Stomach (tissue), 9 donors: ENCODE data around the gene PNN. TPM values are rescaled to one million over a fixed set of nuclear protein-coding genes. Genes with fewer than 3 reads are reported as not detected.

ENCODE experiments used
- DNase-seq, 2 donors: peaks; one replicate each; pipeline versions ENCODE4 v3.0.0 to v3.0.0-alpha.2; 2013 to 2019
- H3K27ac ChIP-seq, 5 donors: fragments of 200-600 bp in 4 of 5; sonication (generic) in 4 of 5; one replicate each; pipeline ENCODE4 v1.5.1; 2013 to 2019; ENCODE audit warnings: mild to moderate bottlenecking in 1 of 5, moderate library complexity in 1 of 5
- H3K27me3 ChIP-seq, 3 donors: fragments of 200-600 bp; sonication (generic); one replicate each; pipeline ENCODE4 v1.5.1; 2017 to 2019; ENCODE audit warnings: mixed run types in 1 of 3
- H3K36me3 ChIP-seq, 4 donors: fragments of 200-600 bp; sonication (generic); 1 replicate in 3 of 4; 2 replicates in 1 of 4; pipeline ENCODE4 v1.5.1; 2016 to 2019
- H3K4me1 ChIP-seq, 4 donors: fragments of 200-600 bp; sonication (generic); one replicate each; pipeline ENCODE4 v1.5.1; 2016 to 2019
- H3K4me3 ChIP-seq, 4 donors: fragments of 200-600 bp; sonication (generic) in 3 of 4; one replicate each; pipeline ENCODE4 v1.5.1; 2016 to 2019; ENCODE audit warnings: mild to moderate bottlenecking in 1 of 4
- H3K9me3 ChIP-seq, 4 donors: fragments of 200-600 bp; sonication (generic); one replicate each; pipeline ENCODE4 v1.5.1; 2016 to 2019
- CTCF ChIP-seq, 7 experiments: fragments of 450-650 bp in 4 of 7; fragments of 200-600 bp in 3 of 7; sonication (generic) in 3 of 7; IDR thresholded peaks; one replicate each; pipeline ENCODE4 v1.5.1; 2016 to 2019; ENCODE audit warnings: antibody characterized with exemption in 7 of 7, control low read depth in 2 of 7, mild to moderate bottlenecking in 1 of 7
- EP300 ChIP-seq: sonication (generic); formaldehyde crosslinking; IDR thresholded peaks from one replicate; pipeline ENCODE4 v1.6.1; 2017; ENCODE audit warnings: antibody characterized with exemption
- POLR2A ChIP-seq, 4 donors: fragments of 450-650 bp; IDR thresholded peaks; one replicate each; pipeline ENCODE4 v1.6.1; 2016; ENCODE audit warnings: antibody characterized with exemption in 4 of 4, control low read depth in 2 of 4, mild to moderate bottlenecking in 1 of 4, moderate library complexity in 1 of 4
- POLR2AphosphoS5 ChIP-seq, 3 donors: sonication (generic); formaldehyde crosslinking; IDR thresholded peaks; one replicate each; pipeline ENCODE4 v1.6.1; 2016; ENCODE audit warnings: antibody characterized with exemption in 3 of 3
- WGBS, 5 donors: extraction: QIAGEN DNeasy Blood & Tissue Kit in 3 of 5; methylation state at CpG; one replicate each; pipeline versions ENCODE4 v1.1.5 to v1.1.7; 2013 to 2018; 5-methylcytosine and 5-hydroxymethylcytosine counted together
- intact Hi-C: fragments of 100-400 bp; cut with DNase I; formaldehyde crosslinking; loops from one replicate; pipeline ENCODE4 v1.15.1; 2023; ENCODE audit warnings: low total_unique reads
- polyA plus RNA-seq, 3 donors: library from polyadenylated mRNA; stranded (reverse); fragments of 200-250 nt; gene quantifications; one replicate each; pipeline ENCODE4 v1.2.3, GENCODE V29; 2013
- total RNA-seq, 5 donors: library from RNA; depleted of rRNA; stranded (reverse); fragments of >200 nt; gene quantifications; one replicate each; pipeline versions ENCODE4 v1.1.0 to v1.2.3, GENCODE V29; 2014 to 2016
- donor health status: healthy with polysubstance abuse.
- donor health status: Bipolar disorder and iron deficiency.
- donor health status: healthy.

Gene PNN
- total and polyA plus RNA-seq, 8 donors: 21.7 to 122 (median 39.4) TPM

DNA sequence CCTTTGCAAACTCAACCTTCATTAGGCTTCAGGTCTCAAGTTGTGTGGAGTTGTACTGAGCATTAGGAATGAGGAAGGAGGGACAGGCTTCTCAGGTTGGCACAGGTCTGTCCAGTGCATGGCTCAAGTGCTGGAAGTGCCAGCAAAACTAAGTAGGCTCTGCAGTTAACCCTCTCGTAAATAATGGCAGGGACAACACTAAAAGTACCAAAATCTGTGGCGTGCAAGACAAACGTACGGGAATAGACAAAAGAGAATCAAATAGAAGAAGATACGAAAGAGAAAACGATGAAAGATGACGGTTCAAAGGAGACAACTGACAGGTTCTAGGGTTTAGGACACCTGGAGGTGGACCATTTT lies 5.5 kb upstream of the PNN start:
- peak in 1 of 2 donors; percentile 49 for DNase-seq
- no peaks in the 10 kb centered on the region for H3K27me3 ChIP-seq
- intact Hi-C loops: loop anchor here (10.0 kb wide), 1 partner anchor 65 kb away; the partner anchor contains the start of gene SEC23A
- H3K27ac ChIP-seq: peak overlapping the region; percentile 97 to 99 (median 99)
- no peaks in the 10 kb centered on the region for H3K9me3 ChIP-seq
- peaks cover 0 to 22% (median under 1%) of the 10 kb centered on the region in 4 donors for H3K36me3 ChIP-seq
- peaks cover 20 to 58% (median 46%) of the 10 kb centered on the region in 4 donors for H3K4me1 ChIP-seq
- 0 to 2% (median 0%) methylated on average over 7 of the region's 7 CpGs for WGBS, 5 donors
- TF ChIP-seq CTCF (IDR thresholded peaks at IDR 0.05): no peak
- TF ChIP-seq POLR2A (IDR thresholded peaks at IDR 0.05): no peak
- TF ChIP-seq POLR2AphosphoS5 (IDR thresholded peaks at IDR 0.05): no peak
- no peak for TF ChIP-seq EP300
- H3K4me3 ChIP-seq: peak overlapping the region; percentile 70 to 92 (median 77)

GRCh38 chr14:39173198-39173597 lies 1.9 kb upstream of the PNN start:
- Histone ChIP-seq H3K27ac (peak overlapping the region in 2 of 5 donors; percentile 89 to 93), H3K27me3 (no peaks in the 10 kb centered on the region), H3K36me3 (peaks cover 17 to 19% (median 18%) of the 10 kb centered on the region in 4 donors), H3K4me1 (peaks cover 25 to 52% (median 41%) of the 10 kb centered on the region in 4 donors), H3K4me3 (no peak overlapping the region), H3K9me3 (no peaks in the 10 kb centered on the region)
- intact Hi-C loops: no loop called here
- TF ChIP-seq CTCF (IDR thresholded peaks at IDR 0.05) (no peak), POLR2AphosphoS5 (IDR thresholded peaks at IDR 0.05) (no peak), EP300 (no peak), POLR2A (IDR thresholded peaks at IDR 0.05) (no peak)
- WGBS, 5 donors: 82 to 92% (median 86%) methylated on average over 3 of the region's 3 CpGs
- DNase-seq: no peak

- DNase-seq: peak in 1 of 2 donors; percentile 77
- peak overlapping the region; percentile 72 to 97 (median 90) for H3K4me3 ChIP-seq
- H3K27ac ChIP-seq: peak overlapping the region; percentile 89 to 97 (median 93)
- H3K36me3 ChIP-seq: peaks cover 40 to 44% (median 43%) of the 10 kb centered on the region in 4 donors
- no peaks in the 10 kb centered on the region for H3K9me3 ChIP-seq
- TF ChIP-seq POLR2AphosphoS5 (IDR thresholded peaks at IDR 0.05) (no peak), CTCF (IDR thresholded peaks at IDR 0.05) (no peak), EP300 (no peak), POLR2A (IDR thresholded peaks at IDR 0.05) (no peak)
- intact Hi-C loops: no loop called here
- 0 to 2% (median 1%) methylated on average over 26 to 36 of the region's 36 CpGs for whole genome bisulfite sequencing, 5 donors
- H3K4me1 ChIP-seq: peaks cover 13 to 58% (median 30%) of the 10 kb centered on the region in 4 donors
- H3K27me3 ChIP-seq: no peaks in the 10 kb centered on the region
These were observed 600 bp downstream of the PNN start for GRCh38 chr14:39175445-39176262.

GRCh38 chr14:39176263-39177167 lies 1.5 kb downstream of the PNN start:
- Histone ChIP-seq H3K9me3 (no peaks in the 10 kb centered on the region), H3K4me1 (peaks cover 13 to 60% (median 27%) of the 10 kb centered on the region in 4 donors), H3K27ac (peak overlapping the region in 4 of 5 donors; percentile 89 to 97 (median 94)), H3K4me3 (peak overlapping the region; percentile 72 to 97 (median 90)), H3K27me3 (no peaks in the 10 kb centered on the region), H3K36me3 (peaks cover 48 to 53% (median 51%) of the 10 kb centered on the region in 4 donors)
- TF ChIP-seq CTCF (IDR thresholded peaks at IDR 0.05): no peak
- no peak for TF ChIP-seq POLR2AphosphoS5 (IDR thresholded peaks at IDR 0.05)
- no peak for TF ChIP-seq EP300
- no peak for TF ChIP-seq POLR2A (IDR thresholded peaks at IDR 0.05)
- DNase-seq: no peak
- intact Hi-C loops: no loop called here
- WGBS, 5 donors: 54 to 62% (median 59%) methylated on average over 5 of the region's 5 CpGs
